Measurements from ENCODE around the gene EFEMP1.

The EFEMP1 gene

GRCh38 chr2:55932843-55933242 lies 9.3 kb upstream of the EFEMP1 start:
- no peak for DNase-seq (ENCODE audit: low spot score)

- DNase-seq (ENCODE audit: low spot score) = no peak
Measured at GRCh38 chr2:55931281-55931680, 7.7 kb upstream of the EFEMP1 start.

- no peak for DNase-seq (ENCODE audit: low spot score)
Measured at GRCh38 chr2:55929476-55929875, 5.9 kb upstream of the EFEMP1 start.

GRCh38 chr2:55926974-55927373 lies 3.4 kb upstream of the EFEMP1 start:
- no peak for DNase-seq (ENCODE audit: low spot score)

- DNase-seq (ENCODE audit: low spot score) = no peak
Measured at GRCh38 chr2:55926246-55926645, 2.7 kb upstream of the EFEMP1 start.

GRCh38 chr2:55923982-55924321 lies 370 bp upstream of the EFEMP1 start:
- no peak for DNase-seq (ENCODE audit: low spot score)

- no peak for DNase-seq (ENCODE audit: low spot score)
Measured at GRCh38 chr2:55922291-55922907, 1.2 kb downstream of the EFEMP1 start.

- DNase-seq (ENCODE audit: low spot score) = no peak
Measured at GRCh38 chr2:55919574-55919973, 4.0 kb downstream of the EFEMP1 start.

- no peak for DNase-seq (ENCODE audit: low spot score)
Measured at GRCh38 chr2:55918856-55919255, 4.7 kb downstream of the EFEMP1 start.

GRCh38 chr2:55917713-55918390 lies 5.7 kb downstream of the EFEMP1 start:
- no peak for DNase-seq (ENCODE audit: low spot score)

GRCh38 chr2:55917117-55917516 lies 6.5 kb downstream of the EFEMP1 start:
- DNase-seq (ENCODE audit: low spot score) = no peak

- DNase-seq (ENCODE audit: low spot score) = no peak
Measured at GRCh38 chr2:55916473-55917049, 7.0 kb downstream of the EFEMP1 start.

- no peak for DNase-seq (ENCODE audit: low spot score)
Measured at GRCh38 chr2:55914786-55915185, 8.8 kb downstream of the EFEMP1 start.

GRCh38 chr2:55912926-55913325 lies 10.7 kb downstream of the EFEMP1 start:
- DNase-seq (ENCODE audit: low spot score) = no peak

GRCh38 chr2:55910077-55910476 lies 13.5 kb downstream of the EFEMP1 start:
- DNase-seq (ENCODE audit: low spot score) = no peak

GRCh38 chr2:55907686-55908085 lies 15.9 kb downstream of the EFEMP1 start:
- no peak for DNase-seq (ENCODE audit: low spot score)

- no peak for DNase-seq (ENCODE audit: low spot score)
Measured at GRCh38 chr2:55906993-55907392, 16.6 kb downstream of the EFEMP1 start.

- DNase-seq (ENCODE audit: low spot score) = no peak
Measured at GRCh38 chr2:55903727-55904126, 19.9 kb downstream of the EFEMP1 start.

- no peak for DNase-seq (ENCODE audit: low spot score)
Measured at GRCh38 chr2:55902971-55903370, 20.6 kb downstream of the EFEMP1 start.

GRCh38 chr2:55902429-55902828 lies 21.2 kb downstream of the EFEMP1 start:
- DNase-seq (ENCODE audit: low spot score) = no peak

GRCh38 chr2:55901941-55902340 lies 21.6 kb downstream of the EFEMP1 start:
- no peak for DNase-seq (ENCODE audit: low spot score)

- peak; percentile 21 for DNase-seq (ENCODE audit: low spot score)
Measured at GRCh38 chr2:55901322-55901721, 22.3 kb downstream of the EFEMP1 start.

- no peak for DNase-seq (ENCODE audit: low spot score)
Measured at GRCh38 chr2:55899881-55900280, 23.7 kb downstream of the EFEMP1 start.
